NCI-H446 treated with DMSO at 0.1 percent for 48 hours (cell line): ENCODE data around the gene SRGAP1.

Experiments
- DNase-seq: peaks from one replicate; lab custom pipeline; 2025; lab: John Stamatoyannopoulos, UW

SRGAP1 gene

GRCh38 chr12:63966606-63966975, 122.1 kb downstream of the SRGAP1 start:
- DNase-seq = no peak

GRCh38 chr12:63967358-63968145, 123.1 kb downstream of the SRGAP1 start:
- no peak for DNase-seq

GRCh38 chr12:63968673-63969072, 124.2 kb downstream of the SRGAP1 start:
- DNase-seq = peak; percentile 84

DNA sequence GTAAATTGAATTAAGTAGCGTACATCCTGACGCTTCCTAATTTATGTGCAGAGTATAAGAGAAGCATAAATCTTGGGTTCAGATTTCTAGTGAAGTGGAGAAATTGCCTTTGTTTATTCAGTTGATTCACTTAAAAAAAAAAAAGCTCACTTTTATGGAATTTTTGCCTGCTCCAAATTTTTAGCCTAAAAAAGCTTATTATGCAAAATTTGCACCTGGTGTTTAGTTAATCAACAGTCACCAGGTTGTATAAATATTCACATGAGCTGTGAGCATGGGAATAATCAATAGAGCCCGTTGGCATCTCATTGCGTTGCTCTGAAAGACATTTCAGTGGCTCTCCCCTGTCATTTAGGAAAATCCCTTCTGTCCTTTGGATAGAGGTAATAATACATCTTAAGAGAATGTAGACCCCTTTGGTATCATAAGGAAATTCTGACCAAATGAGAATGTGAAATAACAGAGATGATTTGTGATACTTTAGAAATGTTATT, 132.4 kb downstream of the SRGAP1 start:
- DNase-seq = no peak

GRCh38 chr12:63977441-63977840, 132.9 kb downstream of the SRGAP1 start:
- no peak for DNase-seq

- peak; percentile 5 for DNase-seq
Measured at GRCh38 chr12:63978519-63978918, 134.0 kb downstream of the SRGAP1 start.

DNA sequence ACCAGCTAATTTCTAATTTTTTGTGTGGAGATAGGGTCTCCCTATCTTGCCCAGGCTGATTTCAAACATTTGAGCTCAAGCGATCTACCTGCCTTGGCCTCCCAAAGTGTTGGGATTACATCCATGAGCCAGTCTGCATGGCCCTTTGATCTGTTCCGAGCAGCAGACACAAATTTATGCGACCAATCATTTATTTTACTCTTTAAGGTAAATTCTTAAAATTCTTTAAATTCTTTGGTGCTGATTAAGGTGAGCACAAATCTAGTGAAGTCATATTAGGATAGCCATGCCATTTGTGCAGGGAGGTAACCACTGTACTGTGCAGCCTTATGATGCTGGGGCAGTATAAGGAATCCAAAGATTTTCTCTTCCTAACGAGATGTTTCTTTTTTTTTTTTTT, 135.7 kb downstream of the SRGAP1 start:
- DNase-seq = no peak

DNA sequence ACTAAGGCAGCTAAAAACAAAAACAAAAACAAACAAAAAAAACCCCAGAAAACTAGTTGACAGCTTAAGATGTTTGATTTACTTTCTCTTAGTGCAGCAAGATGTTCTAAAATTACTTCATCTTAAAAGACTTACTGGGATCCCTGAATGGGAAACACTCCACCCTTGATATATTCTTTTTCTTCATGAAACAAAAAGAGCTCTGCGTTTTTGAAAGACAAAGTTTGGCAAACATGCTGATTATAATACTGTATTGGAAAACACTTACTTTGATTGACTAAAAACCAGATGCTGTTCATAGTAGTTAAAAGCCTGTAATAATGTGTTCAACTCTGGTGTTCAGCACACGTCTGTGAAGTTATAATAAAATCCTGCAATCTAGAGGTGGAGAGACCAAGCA, 136.8 kb downstream of the SRGAP1 start:
- DNase-seq = no peak

GRCh38 chr12:63982604-63983295, 138.2 kb downstream of the SRGAP1 start:
- no peak for DNase-seq

DNA sequence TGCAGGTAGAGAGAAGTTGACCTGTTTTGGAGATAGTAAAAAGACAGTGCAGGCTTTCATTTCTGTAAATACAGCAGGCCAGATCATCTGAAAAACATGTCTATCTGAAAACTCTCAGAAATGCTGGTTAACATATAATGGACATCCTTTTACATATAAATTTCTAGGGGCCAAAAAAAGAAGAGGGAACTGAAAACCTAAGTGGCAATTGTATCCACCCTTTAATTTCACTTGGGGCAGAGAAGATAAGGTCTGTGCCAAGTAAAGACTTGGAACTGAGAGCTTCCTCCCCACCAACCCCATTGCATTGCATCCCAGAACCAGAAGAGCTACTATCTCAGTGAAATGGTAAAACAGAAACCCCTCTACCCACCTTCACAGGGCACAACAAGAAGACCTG, 141.0 kb downstream of the SRGAP1 start:
- no peak for DNase-seq

GRCh38 chr12:63985945-63986344, 141.4 kb downstream of the SRGAP1 start:
- no peak for DNase-seq

DNA sequence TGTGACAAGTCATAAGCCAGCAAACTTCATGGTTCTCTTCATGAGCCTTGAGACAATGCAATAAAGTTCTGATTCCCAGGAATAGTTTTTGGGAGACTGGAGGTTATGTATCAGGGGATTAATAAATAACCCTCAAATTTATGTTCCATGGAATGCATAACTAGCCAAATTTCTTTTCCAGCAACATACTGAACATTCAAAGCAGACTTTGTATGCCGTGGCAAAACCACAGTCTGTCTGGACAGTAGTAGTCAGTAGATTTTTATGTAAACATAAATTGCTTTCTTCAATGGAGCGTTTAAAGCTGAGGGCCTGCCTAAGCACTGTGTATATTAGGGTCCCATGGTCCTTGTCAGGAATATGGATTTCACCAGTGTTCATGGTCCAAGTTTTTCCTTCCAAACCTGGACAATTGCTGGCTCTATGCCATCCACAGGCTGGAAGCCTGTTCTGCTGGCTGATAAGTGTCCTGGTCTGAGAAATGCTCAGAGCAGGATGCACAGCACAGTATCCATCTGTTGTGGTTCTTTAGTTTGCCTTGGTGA, 144.9 kb downstream of the SRGAP1 start:
- peak; percentile 56 for DNase-seq

- DNase-seq = no peak
Measured at GRCh38 chr12:63990828-63991547, 146.5 kb downstream of the SRGAP1 start.

- peak; percentile 67 for DNase-seq
Measured at GRCh38 chr12:63994704-63995103, 150.2 kb downstream of the SRGAP1 start.

- peak; percentile 50 for DNase-seq
Measured at GRCh38 chr12:63995512-63995911, 151.0 kb downstream of the SRGAP1 start.

GRCh38 chr12:63996556-63996955, 152.1 kb downstream of the SRGAP1 start:
- DNase-seq = no peak

GRCh38 chr12:63997198-63997597, 152.7 kb downstream of the SRGAP1 start:
- no peak for DNase-seq

DNA sequence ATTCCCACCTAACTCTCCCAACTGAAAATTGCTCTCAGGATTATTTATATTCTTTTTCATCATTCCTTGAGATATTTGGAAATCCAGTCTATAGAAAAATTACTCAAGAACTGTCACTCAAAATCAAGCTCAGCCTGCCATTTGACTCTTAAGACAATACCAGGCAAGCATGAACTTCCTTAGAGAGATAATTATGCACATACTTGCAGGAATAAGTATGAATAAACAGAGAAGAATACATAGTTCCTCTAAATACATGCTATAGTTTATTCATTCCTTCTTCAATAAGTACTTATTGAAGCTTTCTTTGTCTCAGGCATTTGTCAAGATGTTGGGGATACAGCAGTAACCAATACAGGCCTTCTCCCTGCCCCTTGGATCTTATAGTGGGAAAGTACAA, 154.1 kb downstream of the SRGAP1 start:
- DNase-seq = no peak

DNA sequence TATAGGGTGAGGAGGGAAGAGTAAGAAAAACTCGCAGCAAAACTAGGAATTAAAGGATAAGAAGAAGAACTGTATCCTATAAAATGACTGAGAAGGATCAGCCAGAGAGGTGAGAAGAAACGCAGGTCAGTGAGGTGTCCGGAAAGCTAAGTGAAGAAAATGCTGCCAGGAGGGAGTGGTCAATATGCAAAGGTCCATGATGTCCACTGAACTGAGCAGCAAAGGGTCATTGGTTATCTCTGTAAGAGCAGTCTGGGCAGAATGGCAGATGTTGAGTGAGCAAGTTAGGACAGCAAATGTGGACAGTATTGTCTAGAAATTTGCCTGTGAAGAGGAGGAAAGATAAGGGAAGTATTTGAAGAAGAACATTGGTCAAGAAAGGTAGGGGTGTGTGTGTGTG, 155.4 kb downstream of the SRGAP1 start:
- no peak for DNase-seq

DNA sequence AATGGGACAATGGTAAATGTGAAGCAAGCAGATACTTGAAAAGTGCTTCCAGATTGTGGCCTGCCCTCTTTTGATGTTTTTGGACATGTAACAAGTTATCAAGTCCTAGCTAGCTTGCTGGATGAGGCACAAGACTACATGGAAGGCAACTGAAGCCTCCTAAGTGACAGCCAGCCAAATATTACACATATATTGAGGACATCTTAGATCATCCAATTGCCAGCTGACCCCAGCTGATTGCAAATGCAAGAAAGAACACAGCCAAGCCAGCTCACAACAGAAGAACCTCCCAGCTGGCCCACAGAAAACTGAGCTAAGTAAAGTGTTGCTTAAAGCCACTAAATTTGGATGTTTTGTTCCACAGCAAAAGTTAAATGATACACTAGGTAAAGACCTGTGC, 156.9 kb downstream of the SRGAP1 start:
- DNase-seq = no peak

- no peak for DNase-seq
Measured at GRCh38 chr12:64004641-64005040, 160.1 kb downstream of the SRGAP1 start.

DNA sequence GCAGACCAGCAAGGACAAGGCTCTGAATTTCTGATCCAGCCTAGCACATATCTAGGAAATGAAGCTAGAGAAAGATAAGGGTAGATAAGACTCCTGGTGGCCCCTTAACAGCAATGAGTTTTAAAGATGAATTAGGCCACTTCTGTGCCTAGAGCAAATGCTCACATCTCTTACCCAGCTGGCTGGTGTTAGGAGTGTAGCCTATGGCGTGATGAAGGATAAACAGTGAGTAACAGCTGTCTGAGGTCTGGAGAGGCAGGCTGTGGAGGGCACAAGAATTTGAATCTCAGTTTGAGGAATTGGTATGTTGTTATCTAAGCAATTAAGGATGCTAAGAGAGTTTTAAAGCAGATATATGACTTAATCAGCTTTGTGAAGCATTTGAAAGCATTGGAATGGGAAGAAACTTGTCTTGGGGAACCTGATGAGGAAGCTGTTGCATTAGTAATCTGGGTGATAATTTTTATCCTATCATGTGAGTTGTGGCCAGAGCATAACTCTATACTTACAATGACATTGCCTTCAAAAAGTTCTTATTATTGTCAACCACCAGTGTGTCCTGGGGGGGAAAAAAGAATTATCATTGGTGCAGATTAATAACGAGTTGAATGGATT, 161.8 kb downstream of the SRGAP1 start:
- no peak for DNase-seq
